ACC112 (cell line): ENCODE results near the gene CSPG5.

Source experiments
- H2AFZ ChIP-seq: fragments of 200-600 bp; sonication (generic); one replicate; pipeline ENCODE4 v1.6.0; 2017; ENCODE audit warnings: antibody characterized with exemption, low read length; ENCODE audit not compliant: unreplicated experiment
- H3K27ac ChIP-seq: fragments of 200-600 bp; sonication (generic); 2 replicates; pipeline ENCODE4 v1.5.1; 2014; ENCODE audit warnings: low read depth, mild to moderate bottlenecking, antibody characterized with exemption, low read length, moderate library complexity
- H3K27me3 ChIP-seq: fragments of 200-600 bp; sonication (generic); 2 replicates; pipeline ENCODE4 v1.6.1; 2014; ENCODE audit warnings: mild to moderate bottlenecking, antibody characterized with exemption, low read length, moderate library complexity, mixed read lengths; ENCODE audit not compliant: insufficient read depth
- H3K36me3 ChIP-seq: fragments of 200-600 bp; sonication (generic); 2 replicates; pipeline ENCODE4 v1.6.1; 2016; ENCODE audit warnings: mild to moderate bottlenecking, antibody characterized with exemption, low read length, moderate library complexity, mixed read lengths; ENCODE audit not compliant: insufficient read depth
- H3K4me1 ChIP-seq: fragments of 200-600 bp; sonication (generic); one replicate; pipeline ENCODE4 v1.6.1; 2016; ENCODE audit warnings: low read length, mixed read lengths; ENCODE audit not compliant: insufficient read depth, unreplicated experiment, control insufficient read depth
- H3K4me3 ChIP-seq: fragments of 200-600 bp; sonication (generic); 2 replicates; pipeline ENCODE4 v1.5.1; 2014; ENCODE audit warnings: mild to moderate bottlenecking, low read depth, low read length
- H3K79me2 ChIP-seq: fragments of 200-600 bp; sonication (generic); one replicate; pipeline ENCODE4 v1.6.0; 2016; ENCODE audit warnings: low read length; ENCODE audit not compliant: control insufficient read depth, unreplicated experiment, insufficient read depth

CSPG5 gene, protein sequence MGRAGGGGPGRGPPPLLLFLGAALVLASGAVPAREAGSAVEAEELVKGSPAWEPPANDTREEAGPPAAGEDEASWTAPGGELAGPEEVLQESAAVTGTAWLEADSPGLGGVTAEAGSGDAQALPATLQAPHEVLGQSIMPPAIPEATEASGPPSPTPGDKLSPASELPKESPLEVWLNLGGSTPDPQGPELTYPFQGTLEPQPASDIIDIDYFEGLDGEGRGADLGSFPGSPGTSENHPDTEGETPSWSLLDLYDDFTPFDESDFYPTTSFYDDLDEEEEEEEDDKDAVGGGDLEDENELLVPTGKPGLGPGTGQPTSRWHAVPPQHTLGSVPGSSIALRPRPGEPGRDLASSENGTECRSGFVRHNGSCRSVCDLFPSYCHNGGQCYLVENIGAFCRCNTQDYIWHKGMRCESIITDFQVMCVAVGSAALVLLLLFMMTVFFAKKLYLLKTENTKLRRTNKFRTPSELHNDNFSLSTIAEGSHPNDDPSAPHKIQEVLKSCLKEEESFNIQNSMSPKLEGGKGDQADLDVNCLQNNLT

DNA sequence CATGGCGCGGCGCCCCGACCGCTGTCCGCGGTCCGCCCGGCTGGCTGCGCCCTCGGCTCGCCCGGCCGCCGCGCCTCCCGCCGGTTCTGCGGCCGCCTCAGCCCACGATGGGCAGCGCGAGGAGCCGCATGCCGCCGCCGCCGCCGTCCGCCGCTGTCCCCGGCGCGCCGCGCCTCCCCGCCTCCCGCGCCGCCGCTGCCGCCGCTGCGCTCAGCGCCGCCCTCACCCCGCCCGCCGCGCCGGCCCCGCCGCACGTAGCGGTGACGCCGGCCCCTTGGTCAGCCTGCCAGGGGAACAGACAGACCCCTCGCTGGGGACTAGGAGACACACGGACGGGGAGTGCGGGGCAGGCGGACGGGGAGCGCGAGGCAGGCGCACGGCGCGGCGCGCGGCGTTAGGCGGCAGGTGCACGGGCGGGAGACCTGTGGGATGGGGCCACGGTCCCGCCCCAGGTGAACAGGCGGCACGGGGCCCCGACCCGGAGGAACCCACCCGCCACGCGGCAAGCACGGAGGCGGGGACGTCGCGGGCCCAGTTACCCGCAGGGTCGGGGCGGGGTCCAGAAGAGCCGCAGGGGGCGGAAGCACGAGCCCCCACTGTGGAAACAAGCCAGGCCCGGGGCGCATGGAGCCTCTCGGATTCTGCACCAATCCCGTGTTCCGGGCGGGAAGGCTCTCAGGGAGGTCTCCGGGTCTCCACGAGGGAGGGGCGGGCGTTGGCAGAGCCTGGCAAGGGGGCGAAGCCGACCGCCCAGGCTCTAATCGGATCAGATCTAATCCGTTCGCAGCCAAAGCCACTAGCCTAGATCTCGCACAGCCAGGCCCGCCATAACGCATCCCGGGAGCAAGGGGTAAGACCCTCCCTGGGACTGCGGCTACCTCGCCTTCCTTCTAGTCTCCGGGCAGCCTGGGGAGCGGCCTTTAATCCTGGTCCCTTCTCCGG lies at the start of gene CSPG5:
Gene CSPG5 (minus strand): TSS at position 175 of the 942 bp plus-strand sequence. CDS start 172 bp downstream, at position 3.
- Histone ChIP-seq H3K4me3 (peak within 1 kb of the TSS; percentile 74), H3K36me3 (no peaks in the 10 kb centered on the region), H3K27me3 (peaks cover 46% of the 10 kb centered on the region)

DNA sequence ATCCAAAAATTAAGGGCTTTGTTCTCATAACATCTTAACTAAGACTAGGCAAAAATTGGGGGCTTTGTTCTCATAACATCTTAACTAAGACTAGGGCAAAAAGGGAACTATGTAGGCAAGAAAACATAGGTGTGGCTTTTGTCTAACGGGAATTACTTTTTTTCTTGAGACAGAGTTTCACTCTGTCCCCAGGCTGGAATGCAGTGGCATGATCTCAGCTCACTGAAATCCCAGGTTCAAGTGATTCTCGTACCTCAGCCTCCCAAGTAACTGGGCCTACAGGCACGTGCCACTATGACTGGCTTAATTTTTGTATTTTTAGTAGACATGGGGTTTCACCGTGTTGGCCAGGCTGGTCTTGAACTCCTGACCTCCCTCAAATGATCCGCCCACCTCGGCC lies 49.8 kb upstream of the CSPG5 start:
- Histone ChIP-seq H3K4me1 (no peaks in the 10 kb centered on the region), H3K36me3 (peaks cover 17% of the 10 kb centered on the region), H3K27ac (no peak overlapping the region), H3K79me2 (no peaks in the 10 kb centered on the region), H3K27me3 (no peaks in the 10 kb centered on the region), H2AFZ (no peak overlapping the region), H3K4me3 (no peak overlapping the region)

More for the DNA sequence above, at the start of gene CSPG5:
- H3K79me2 ChIP-seq, result no peaks in the 10 kb centered on the region
- H2AFZ ChIP-seq, result peak within 1 kb of the TSS; percentile 60
- no peak within 1 kb of the TSS for H3K27ac ChIP-seq
- peaks cover 4% of the 10 kb centered on the region for H3K4me1 ChIP-seq

DNA sequence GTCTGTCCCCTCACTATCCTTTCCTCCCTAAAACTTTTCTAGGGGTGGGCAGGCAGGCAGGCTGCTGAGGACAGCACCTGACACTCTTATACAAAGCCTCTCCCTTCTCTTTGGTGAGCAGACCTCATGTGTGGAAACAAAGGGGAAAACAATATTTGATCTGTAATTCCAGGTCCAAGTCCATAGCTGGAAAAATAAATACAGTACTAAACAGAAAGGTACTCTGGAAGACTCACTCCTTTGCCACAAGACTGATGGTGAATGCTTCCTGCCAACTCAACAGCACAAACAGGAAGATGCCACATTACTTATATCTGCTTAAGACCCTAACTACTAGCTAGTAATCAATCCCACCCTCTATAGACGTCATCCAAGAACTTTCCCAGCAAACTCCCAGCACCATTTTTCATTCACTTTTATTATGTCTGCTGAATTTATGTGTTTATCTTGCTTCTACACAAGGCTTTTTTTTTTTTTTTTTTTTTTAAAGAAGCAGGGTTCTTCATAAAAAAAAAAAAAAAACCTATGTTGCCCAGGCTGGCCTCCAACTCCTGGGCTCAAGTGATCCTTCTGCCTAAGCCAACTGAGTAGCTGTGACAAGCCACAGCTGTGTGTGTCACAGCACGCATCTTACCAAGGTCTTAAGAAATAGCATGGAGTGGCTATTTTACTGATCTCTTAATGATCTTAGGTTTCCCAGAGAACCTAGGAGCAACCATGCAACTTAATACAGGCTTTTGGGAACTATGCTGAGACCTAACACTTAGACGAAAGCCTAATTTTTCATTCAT lies 44.2 kb upstream of the CSPG5 start:
- Histone ChIP-seq H3K4me1 (peaks cover 4% of the 10 kb centered on the region), H3K27ac (no peak overlapping the region)

DNA sequence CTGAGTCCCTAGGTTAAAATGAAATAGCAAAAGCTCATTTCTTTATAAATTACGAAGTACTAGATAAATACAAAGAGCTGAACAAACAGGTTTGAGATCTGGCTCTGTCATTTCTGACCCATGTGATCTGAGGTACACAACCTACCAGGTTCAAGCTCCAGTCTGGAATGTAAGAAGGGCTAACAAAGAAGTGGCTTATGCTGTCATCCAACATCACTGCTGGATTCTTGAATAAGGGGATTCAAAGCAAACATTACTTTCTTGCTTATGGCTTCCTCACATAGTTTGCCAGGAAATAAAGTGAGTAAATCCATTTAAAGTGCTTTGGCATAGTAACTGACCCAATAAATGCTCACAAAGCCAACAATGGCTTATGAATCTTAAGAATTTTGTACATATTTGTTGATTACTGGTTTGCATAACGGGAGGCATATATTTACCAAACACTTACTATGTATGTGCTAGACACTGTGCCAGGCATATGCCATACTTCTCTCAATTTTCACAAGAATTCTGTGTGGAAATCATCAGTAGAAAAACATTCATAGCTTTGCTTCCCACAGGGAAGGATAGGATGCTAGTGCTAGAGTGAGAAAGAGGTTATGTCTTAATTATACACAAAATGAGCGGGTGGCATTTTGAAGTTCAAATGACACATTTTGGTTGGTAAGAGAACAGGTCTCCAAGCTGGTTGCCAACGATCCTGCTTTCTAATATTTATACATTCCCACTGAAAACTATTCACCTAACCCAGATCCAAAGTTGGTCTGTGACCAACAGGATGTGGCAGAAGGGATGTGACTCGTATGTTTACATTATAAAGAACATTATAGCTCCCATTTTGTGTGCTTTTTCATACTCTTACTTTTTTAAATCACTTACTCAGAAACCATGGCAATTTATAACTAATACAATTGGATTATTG lies 38.7 kb upstream of the CSPG5 start:
- Histone ChIP-seq H3K36me3 (peaks cover 22% of the 10 kb centered on the region), H2AFZ (no peak overlapping the region), H3K4me1 (peaks cover 16% of the 10 kb centered on the region), H3K79me2 (no peaks in the 10 kb centered on the region), H3K27me3 (no peaks in the 10 kb centered on the region), H3K27ac (peak overlapping the region; percentile 54), H3K4me3 (no peak overlapping the region)

More for the DNA sequence above, 44.2 kb upstream of the CSPG5 start:
- Histone ChIP-seq H3K36me3 (peaks cover 9% of the 10 kb centered on the region; the same call in 1 of the 2 replicates), H2AFZ (no peak overlapping the region), H3K27me3 (no peaks in the 10 kb centered on the region), H3K79me2 (no peaks in the 10 kb centered on the region), H3K4me3 (no peak overlapping the region)

DNA sequence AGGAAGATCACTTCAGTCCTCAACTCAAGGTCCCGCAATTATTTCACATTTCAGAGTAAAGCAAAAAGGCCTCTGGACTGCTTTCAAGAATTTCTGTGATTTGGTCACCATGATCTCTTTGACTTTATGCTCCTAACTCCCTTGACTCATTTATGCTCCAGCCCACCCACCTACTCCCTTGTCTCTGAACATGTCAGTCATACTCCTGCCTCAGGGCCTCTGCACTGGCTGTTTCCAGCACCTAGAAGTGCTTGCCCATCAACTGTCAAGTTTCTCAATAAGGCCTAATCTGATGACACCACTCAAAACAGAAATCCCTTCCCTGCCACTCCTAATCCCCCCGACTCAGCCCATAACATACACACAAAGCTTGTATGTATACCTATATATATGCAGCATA lies 36.1 kb upstream of the CSPG5 start:
- peaks cover 25% of the 10 kb centered on the region for H3K4me1 ChIP-seq
- no peak overlapping the region for H3K4me3 ChIP-seq
- H3K27me3 ChIP-seq, result no peaks in the 10 kb centered on the region
- H3K27ac ChIP-seq, result no peak overlapping the region
- H2AFZ ChIP-seq, result no peak overlapping the region
- H3K36me3 ChIP-seq, result peaks cover 19% of the 10 kb centered on the region
- H3K79me2 ChIP-seq, result no peaks in the 10 kb centered on the region

DNA sequence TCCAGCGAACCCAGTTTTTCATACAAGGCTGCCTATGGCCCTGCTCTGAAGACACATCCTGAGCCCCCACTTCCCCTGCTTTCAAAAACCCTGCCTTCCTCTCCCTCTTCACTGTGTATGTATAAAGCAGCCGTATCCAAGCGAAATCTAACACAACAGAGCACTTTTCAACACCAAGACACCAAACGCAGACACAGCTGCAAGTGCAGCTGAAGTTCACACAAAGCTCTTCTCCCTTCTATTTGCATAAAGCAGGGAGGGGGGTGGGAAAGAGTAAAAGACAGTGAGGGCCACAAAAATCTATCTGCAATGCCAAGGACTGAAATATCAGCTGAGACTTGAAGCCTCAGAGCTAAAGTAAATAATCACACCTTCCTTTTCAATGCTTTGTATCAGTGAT lies 35.1 kb upstream of the CSPG5 start:
- Histone ChIP-seq H3K27ac (no peak overlapping the region), H2AFZ (no peak overlapping the region), H3K27me3 (no peaks in the 10 kb centered on the region), H3K36me3 (peaks cover 24% of the 10 kb centered on the region), H3K79me2 (no peaks in the 10 kb centered on the region), H3K4me3 (no peak overlapping the region), H3K4me1 (peaks cover 25% of the 10 kb centered on the region)

DNA sequence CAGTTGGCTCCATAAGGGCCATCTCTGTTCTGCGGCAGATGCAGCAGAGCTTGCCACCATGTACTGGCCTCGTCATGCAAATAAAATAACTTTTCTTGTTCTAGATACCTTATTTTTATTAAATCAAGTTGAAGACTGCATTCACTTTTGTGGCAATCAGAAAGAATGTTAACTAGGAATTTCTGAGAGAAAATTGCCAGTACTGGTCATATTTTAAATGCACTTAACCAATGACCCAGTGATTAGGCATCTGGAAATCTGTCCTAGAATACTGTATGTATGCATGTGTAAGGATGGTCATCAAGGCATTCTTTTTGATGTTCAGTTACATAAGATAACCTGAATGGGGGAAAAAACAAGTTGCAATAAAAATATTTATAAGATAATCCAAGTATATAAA lies 34.2 kb upstream of the CSPG5 start:
- Histone ChIP-seq H3K27ac (no peak overlapping the region), H3K4me3 (no peak overlapping the region), H3K36me3 (peaks cover 28% of the 10 kb centered on the region), H3K79me2 (no peaks in the 10 kb centered on the region), H3K4me1 (peaks cover 22% of the 10 kb centered on the region), H3K27me3 (no peaks in the 10 kb centered on the region), H2AFZ (no peak overlapping the region)

DNA sequence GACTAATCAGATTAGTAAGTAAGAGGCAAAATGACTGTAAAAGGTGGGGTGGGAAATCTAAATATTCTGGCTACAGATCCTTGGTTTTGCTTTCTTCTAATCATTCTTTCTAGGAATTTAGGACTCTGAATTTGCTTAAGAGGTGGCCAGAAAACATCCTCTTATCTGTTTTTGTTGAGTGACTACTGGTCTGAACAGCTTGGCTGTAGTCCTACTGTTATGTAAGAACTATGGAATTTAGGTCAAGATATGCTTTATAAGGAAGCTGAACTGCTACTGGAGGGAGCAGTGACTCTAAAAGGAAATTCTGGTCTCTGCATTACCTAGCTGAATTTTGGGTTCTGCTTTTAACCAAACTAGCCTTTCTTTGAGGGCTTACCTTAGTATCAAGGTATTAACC lies 33.5 kb upstream of the CSPG5 start:
- Histone ChIP-seq H3K27me3 (no peaks in the 10 kb centered on the region), H3K79me2 (no peaks in the 10 kb centered on the region), H3K36me3 (peaks cover 22% of the 10 kb centered on the region), H3K4me3 (no peak overlapping the region), H3K27ac (no peak overlapping the region), H3K4me1 (peaks cover 15% of the 10 kb centered on the region), H2AFZ (no peak overlapping the region)

DNA sequence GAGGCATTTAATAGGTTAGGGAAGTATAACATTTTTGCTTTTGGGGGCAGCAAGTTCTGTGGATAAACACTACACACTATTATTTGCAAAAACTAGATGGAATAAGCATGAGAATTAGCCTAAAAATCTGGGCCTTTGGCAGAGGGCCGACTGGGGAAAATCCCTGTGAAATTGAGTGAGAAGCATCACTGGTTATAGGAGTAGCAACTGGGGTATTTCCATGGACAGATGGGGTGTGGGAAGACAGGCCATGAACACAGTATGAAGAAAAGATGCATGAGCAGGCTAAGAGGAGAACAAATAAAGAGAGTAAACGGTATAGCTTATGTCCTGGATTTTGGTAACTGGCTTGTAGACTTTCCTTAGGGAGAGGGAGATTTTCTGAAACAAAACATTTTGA lies 32.9 kb upstream of the CSPG5 start:
- Histone ChIP-seq H2AFZ (no peak overlapping the region), H3K4me1 (peaks cover 15% of the 10 kb centered on the region), H3K36me3 (peaks cover 18% of the 10 kb centered on the region)

More for the DNA sequence above, 32.9 kb upstream of the CSPG5 start:
- Histone ChIP-seq H3K79me2 (no peaks in the 10 kb centered on the region), H3K27ac (no peak overlapping the region), H3K27me3 (no peaks in the 10 kb centered on the region), H3K4me3 (no peak overlapping the region)
